Vagina (tissue), 2 donors: ENCODE data around the gene COL5A1. TPM values are rescaled to one million over a fixed set of nuclear protein-coding genes. Genes with fewer than 3 reads are reported as not detected.

Experiments used
- DNase-seq, 2 donors: peaks; one replicate each; pipeline ENCODE4 v3.0.0-alpha.2; 2017; ENCODE audit errors: extremely low spot score in 2 of 2
- H3K27ac ChIP-seq: fragments of 200-600 bp; sonication (generic); one replicate; pipeline ENCODE4 v1.5.1; 2019
- H3K27me3 ChIP-seq: fragments of 200-600 bp; sonication (generic); one replicate; pipeline ENCODE4 v1.5.1; 2019
- H3K36me3 ChIP-seq, 2 donors: fragments of 200-600 bp; sonication (generic); one replicate each; pipeline ENCODE4 v1.5.1; 2017 to 2019
- H3K4me1 ChIP-seq: fragments of 200-600 bp; sonication (generic); one replicate; pipeline ENCODE4 v1.5.1; 2019
- H3K4me3 ChIP-seq, 2 donors: fragments of 200-600 bp; sonication (generic); 1 replicate in 1 of 2; 2 replicates in 1 of 2; pipeline ENCODE4 v1.5.1; 2016 to 2019
- H3K9me3 ChIP-seq: fragments of 200-600 bp; sonication (generic); one replicate; pipeline ENCODE4 v1.5.1; 2019
- CTCF ChIP-seq, 3 experiments: fragments of 450-650 bp in 2 of 3; fragments of 200-600 bp in 1 of 3; sonication (generic) in 1 of 3; IDR thresholded peaks; one replicate each; pipeline ENCODE4 v1.5.1; 2017 to 2019; ENCODE audit warnings: antibody characterized with exemption in 3 of 3, mild to moderate bottlenecking in 2 of 3, moderate library complexity in 2 of 3
- POLR2A ChIP-seq, 2 donors: fragments of 450-650 bp; IDR thresholded peaks; one replicate each; pipeline ENCODE4 v1.6.1; 2017; ENCODE audit warnings: antibody characterized with exemption in 2 of 2, mild to moderate bottlenecking in 2 of 2, moderate library complexity in 2 of 2
- POLR2AphosphoS5 ChIP-seq, 2 donors: sonication (generic); formaldehyde crosslinking; IDR thresholded peaks; one replicate each; pipeline ENCODE4 v1.9.0; 2017; ENCODE audit warnings: antibody characterized with exemption in 2 of 2, mild to moderate bottlenecking in 2 of 2, low read depth in 1 of 2; ENCODE audit not compliant: insufficient read depth in 1 of 2
- intact Hi-C: fragments of 100-400 bp; cut with DNase I; formaldehyde crosslinking; loops from one replicate; pipeline ENCODE4 v1.15.1; 2023
- total RNA-seq: library from RNA; depleted of rRNA; stranded (reverse); fragments of >200 nt; gene quantifications from one replicate; pipeline ENCODE4 v1.2.3, GENCODE V29; 2016

The COL5A1 gene
- total RNA-seq, 1 donor from 2014 or later: 36.6 TPM

- no peak for DNase-seq
- no peak overlapping the region for H3K27ac ChIP-seq
- TF ChIP-seq POLR2AphosphoS5 (IDR thresholded peaks at IDR 0.05; ENCODE audit: insufficient read depth in 1 of 2, low read depth in 1 of 2): no peak
- TF ChIP-seq CTCF (IDR thresholded peaks at IDR 0.05): no peak
- TF ChIP-seq POLR2A (IDR thresholded peaks at IDR 0.05): no peak
- H3K4me1 ChIP-seq: no peaks in the 10 kb centered on the region
- no peaks in the 10 kb centered on the region for H3K9me3 ChIP-seq
- H3K4me3 ChIP-seq: no peak overlapping the region
- peaks cover 0 to 16% of the 10 kb centered on the region in 2 donors for H3K36me3 ChIP-seq
- no peaks in the 10 kb centered on the region for H3K27me3 ChIP-seq
- intact Hi-C loops: no loop called here
These were observed 101.4 kb downstream of the COL5A1 start for GRCh38 chr9:134742822-134743535.

- no peak overlapping the region for H3K27ac ChIP-seq
- H3K4me3 ChIP-seq: no peak overlapping the region
- H3K27me3 ChIP-seq: no peaks in the 10 kb centered on the region
- H3K4me1 ChIP-seq: no peaks in the 10 kb centered on the region
- intact Hi-C loops: no loop called here
- no peaks in the 10 kb centered on the region for H3K9me3 ChIP-seq
- no peak for TF ChIP-seq CTCF (IDR thresholded peaks at IDR 0.05)
- TF ChIP-seq POLR2AphosphoS5 (IDR thresholded peaks at IDR 0.05; ENCODE audit: insufficient read depth in 1 of 2, low read depth in 1 of 2): no peak
- TF ChIP-seq POLR2A (IDR thresholded peaks at IDR 0.05): no peak
- DNase-seq: no peak
- peaks cover 0 to 21% of the 10 kb centered on the region in 2 donors for H3K36me3 ChIP-seq
These were observed 102.2 kb downstream of the COL5A1 start for GRCh38 chr9:134743853-134744252.

- Histone ChIP-seq H3K4me1 (no peaks in the 10 kb centered on the region), H3K4me3 (no peak overlapping the region), H3K27me3 (no peaks in the 10 kb centered on the region), H3K36me3 (peaks cover 0 to 21% of the 10 kb centered on the region in 2 donors), H3K9me3 (no peaks in the 10 kb centered on the region), H3K27ac (no peak overlapping the region)
- intact Hi-C loops: loop anchor here (5.0 kb wide), 1 partner anchor 1613 kb away; no protein-coding TSS in a partner anchor
- DNase-seq: no peak
- TF ChIP-seq POLR2AphosphoS5 (IDR thresholded peaks at IDR 0.05; ENCODE audit: insufficient read depth in 1 of 2, low read depth in 1 of 2) (no peak), POLR2A (IDR thresholded peaks at IDR 0.05) (no peak), CTCF (IDR thresholded peaks at IDR 0.05) (no peak)
These were observed 103.0 kb downstream of the COL5A1 start for GRCh38 chr9:134744385-134745295.

GRCh38 chr9:134747951-134748489 is 106.4 kb downstream of the COL5A1 start:
- H3K36me3 ChIP-seq: peaks cover 0 to 35% of the 10 kb centered on the region in 2 donors
- intact Hi-C loops: loop anchor here (5.0 kb wide), 1 partner anchor 1609 kb away; no protein-coding TSS in a partner anchor
- TF ChIP-seq CTCF (IDR thresholded peaks at IDR 0.05) (no peak), POLR2A (IDR thresholded peaks at IDR 0.05) (no peak), POLR2AphosphoS5 (IDR thresholded peaks at IDR 0.05; ENCODE audit: insufficient read depth in 1 of 2, low read depth in 1 of 2) (no peak)

More at GRCh38 chr9:134747951-134748489, 106.4 kb downstream of the COL5A1 start:
- no peaks in the 10 kb centered on the region for H3K4me1 ChIP-seq
- no peak overlapping the region for H3K4me3 ChIP-seq
- no peak overlapping the region for H3K27ac ChIP-seq
- no peak for DNase-seq
- H3K9me3 ChIP-seq: no peaks in the 10 kb centered on the region
- no peaks in the 10 kb centered on the region for H3K27me3 ChIP-seq
